Small intestine (tissue), 7 donors: ENCODE measurements around the gene CDC5L. TPM values are rescaled to one million over a fixed set of nuclear protein-coding genes. Genes with fewer than 3 reads are reported as not detected.

Source experiments
- DNase-seq, 2 donors: peaks; one replicate each; pipeline versions ENCODE4 v3.0.0 to v3.0.0-alpha.2; 2013
- FAIRE-seq: peaks from 2 replicates; lab custom pipeline; 2012; peaks lifted over from hg19 to GRCh38; lab: Jason Lieb, UNC
- H3K27ac ChIP-seq, 3 donors: one replicate each; pipeline ENCODE4 v1.5.1; 2013; ENCODE audit warnings: low read length in 2 of 3, mild to moderate bottlenecking in 2 of 3, control low read depth in 1 of 3, inconsistent platforms in 1 of 3, low read depth in 1 of 3, moderate library complexity in 1 of 3
- H3K27me3 ChIP-seq, 3 donors: one replicate each; pipeline ENCODE4 v1.6.1; 2013; ENCODE audit warnings: low read length in 3 of 3, inconsistent platforms in 1 of 3; ENCODE audit not compliant: control insufficient read depth in 3 of 3, insufficient read depth in 3 of 3
- H3K36me3 ChIP-seq, 3 donors: one replicate each; pipeline ENCODE4 v1.6.1; 2013; ENCODE audit warnings: low read length in 3 of 3, inconsistent platforms in 1 of 3, low read depth in 1 of 3, mild to moderate bottlenecking in 1 of 3, moderate library complexity in 1 of 3; ENCODE audit not compliant: control insufficient read depth in 3 of 3, insufficient read depth in 2 of 3
- H3K4me1 ChIP-seq, 3 donors: one replicate each; pipeline ENCODE4 v1.6.1; 2013; ENCODE audit warnings: low read length in 2 of 3, inconsistent platforms in 1 of 3, low read depth in 1 of 3, mild to moderate bottlenecking in 1 of 3, moderate library complexity in 1 of 3; ENCODE audit not compliant: control insufficient read depth in 3 of 3, insufficient read depth in 2 of 3
- H3K4me3 ChIP-seq, 3 donors: one replicate each; pipeline ENCODE4 v1.5.1; 2013; ENCODE audit warnings: low read length in 3 of 3, control low read depth in 1 of 3, inconsistent platforms in 1 of 3, low read depth in 1 of 3, mild to moderate bottlenecking in 1 of 3, moderate library complexity in 1 of 3
- H3K9me3 ChIP-seq, 2 donors: one replicate each; pipeline ENCODE4 v1.6.1; 2013; ENCODE audit warnings: low read depth in 1 of 2, low read length in 1 of 2; ENCODE audit not compliant: control insufficient read depth in 2 of 2, insufficient read depth in 1 of 2
- WGBS, 3 donors: extraction: QIAGEN DNeasy Blood & Tissue Kit; methylation state at CpG; one replicate each; pipeline ENCODE4 v1.1.7; 2013; 5-methylcytosine and 5-hydroxymethylcytosine counted together
- polyA plus RNA-seq, 4 donors: library from polyadenylated mRNA; stranded (reverse) in 3 of 4; unstranded in 1 of 4; fragments of 200-250 nt in 3 of 4; fragments of 120-200 nt in 1 of 4; gene quantifications; one replicate each; pipeline versions ENCODE4 v1.2.1 to v1.2.3, GENCODE V29; 2013
- donor health status: healthy with polysubstance abuse.
- donor health status: control.
- donor health status: control.
- donor health status: Bipolar disorder and iron deficiency.
- donor health status: healthy.

Gene CDC5L
- polyA plus RNA-seq, 4 donors, result 8.6 to 21.2 (median 9.7) TPM

- Histone ChIP-seq H3K9me3 (no peaks in the 10 kb centered on the region), H3K27me3 (peaks cover 0 to 5% (median 0%) of the 10 kb centered on the region in 3 donors), H3K27ac (no peak overlapping the region), H3K4me1 (peaks cover 0 to 9% (median 0%) of the 10 kb centered on the region in 3 donors), H3K36me3 (no peaks in the 10 kb centered on the region), H3K4me3 (no peak overlapping the region)
- DNase-seq (no peak), FAIRE-seq (no peak)
- 75 to 81% (median 81%) methylated on average over 15 of the region's 15 CpGs for WGBS, 3 donors
Measured at GRCh38 chr6:44471271-44471981, 83.9 kb downstream of the CDC5L start.

- WGBS, 3 donors, result 78 to 82% (median 79%) methylated on average over 13 of the region's 13 CpGs
Measured at GRCh38 chr6:44472250-44472945, 84.9 kb downstream of the CDC5L start.

DNA sequence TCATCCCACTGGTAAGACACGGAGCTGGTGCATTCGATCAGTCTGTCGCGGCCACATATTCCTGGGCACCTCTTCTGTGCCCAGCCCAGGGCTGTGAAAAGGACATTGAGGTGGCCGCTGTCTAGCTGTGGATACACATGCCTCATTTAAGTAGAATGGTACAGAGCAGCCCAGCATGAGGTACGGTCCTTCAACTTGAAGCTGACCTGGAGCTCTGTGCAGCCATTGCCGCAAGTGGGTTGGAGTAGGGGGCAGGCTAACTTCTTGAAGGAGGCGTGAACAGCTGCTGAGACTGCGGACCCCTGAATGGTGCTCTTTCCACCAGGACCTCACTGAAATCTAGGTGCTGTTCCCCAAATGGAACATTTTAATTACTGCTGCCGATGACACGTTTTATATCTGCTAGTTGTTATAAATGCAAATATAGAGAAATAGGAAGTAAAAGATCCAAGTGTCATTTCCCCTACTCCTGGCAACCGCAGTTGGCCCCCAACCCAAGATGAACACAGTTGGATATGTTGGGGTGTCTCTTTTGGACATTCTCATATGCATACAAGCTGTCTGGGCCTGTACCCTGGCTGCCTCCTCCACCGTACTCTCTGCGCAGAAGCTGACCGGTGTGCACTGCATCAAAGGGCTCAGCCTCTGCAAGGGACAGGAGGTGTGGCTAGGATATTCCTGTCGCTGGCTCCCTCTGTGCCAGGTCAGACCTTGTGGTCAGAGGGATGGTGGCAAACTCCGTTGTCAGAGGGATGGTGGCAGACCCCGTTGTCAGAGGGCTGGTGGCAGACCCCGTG, 86.1 kb downstream of the CDC5L start:
- no peaks in the 10 kb centered on the region for H3K9me3 ChIP-seq
- WGBS, 3 donors, result 84 to 87% (median 85%) methylated on average over 19 of the region's 19 CpGs
- H3K4me1 ChIP-seq, result peaks cover 0 to 9% (median 0%) of the 10 kb centered on the region in 3 donors
- no peaks in the 10 kb centered on the region for H3K36me3 ChIP-seq
- no peak overlapping the region for H3K4me3 ChIP-seq
- FAIRE-seq, result no peak
- no peak for DNase-seq
- H3K27me3 ChIP-seq, result peaks cover 0 to 5% (median 0%) of the 10 kb centered on the region in 3 donors
- H3K27ac ChIP-seq, result no peak overlapping the region

More at GRCh38 chr6:44472250-44472945, 84.9 kb downstream of the CDC5L start:
- peaks cover 0 to 5% (median 0%) of the 10 kb centered on the region in 3 donors for H3K27me3 ChIP-seq
- H3K4me1 ChIP-seq, result peaks cover 0 to 9% (median 0%) of the 10 kb centered on the region in 3 donors
- H3K27ac ChIP-seq, result no peak overlapping the region
- H3K36me3 ChIP-seq, result no peaks in the 10 kb centered on the region
- H3K9me3 ChIP-seq, result no peaks in the 10 kb centered on the region
- DNase-seq (no peak), FAIRE-seq (no peak)
- H3K4me3 ChIP-seq, result no peak overlapping the region

DNA sequence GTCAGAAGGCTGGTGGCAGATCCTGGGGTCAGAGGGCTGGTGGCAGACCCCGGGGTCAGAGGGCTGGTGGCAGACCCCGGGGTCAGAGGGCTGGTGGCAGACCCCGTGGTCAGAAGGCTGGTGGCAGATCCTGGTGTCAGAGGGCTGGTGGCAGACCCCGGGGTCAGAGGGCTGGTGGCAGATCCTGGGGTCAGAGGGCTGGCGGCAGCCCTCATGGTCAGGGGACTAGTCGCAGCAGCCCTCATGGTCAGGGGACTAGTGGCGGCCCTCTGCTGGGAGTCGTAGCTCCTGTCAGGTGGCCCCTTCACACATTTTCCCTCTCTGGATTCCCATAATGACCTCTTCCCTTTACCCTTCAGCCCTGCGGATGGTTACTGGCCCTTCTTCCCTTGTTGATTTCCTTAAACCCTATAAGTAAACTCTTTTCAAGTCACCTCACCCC, 86.7 kb downstream of the CDC5L start:
- no peaks in the 10 kb centered on the region for H3K36me3 ChIP-seq
- no peaks in the 10 kb centered on the region for H3K9me3 ChIP-seq
- no peak for DNase-seq
- no peak for FAIRE-seq
- H3K4me1 ChIP-seq, result peaks cover 0 to 9% (median 0%) of the 10 kb centered on the region in 3 donors
- H3K27ac ChIP-seq, result no peak overlapping the region
- H3K4me3 ChIP-seq, result no peak overlapping the region
- H3K27me3 ChIP-seq, result peaks cover 0 to 5% (median 0%) of the 10 kb centered on the region in 3 donors
- 85 to 88% (median 88%) methylated on average over 9 of the region's 9 CpGs for WGBS, 3 donors

DNA sequence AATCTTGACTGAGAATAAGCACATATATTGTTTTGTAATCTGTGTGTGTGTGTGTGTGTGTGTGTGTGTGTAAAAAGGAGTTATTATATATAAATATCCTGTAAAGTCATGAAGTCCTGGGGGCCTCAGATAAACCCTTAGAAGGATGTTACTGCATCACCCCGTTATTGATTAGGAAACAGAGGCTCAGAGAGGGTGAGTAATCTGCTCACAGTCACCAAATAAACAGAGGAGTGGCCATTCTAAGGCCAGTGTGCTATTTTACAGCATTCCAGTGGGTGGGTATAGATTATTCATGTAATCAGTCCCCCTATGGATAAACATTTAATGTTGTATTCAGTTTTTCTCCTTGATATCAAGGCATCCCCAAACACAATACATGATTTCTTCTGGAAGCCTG, 87.1 kb downstream of the CDC5L start:
- no peak for DNase-seq
- peaks cover 0 to 5% (median 0%) of the 10 kb centered on the region in 3 donors for H3K27me3 ChIP-seq
- H3K4me1 ChIP-seq, result peaks cover 0 to 9% (median 0%) of the 10 kb centered on the region in 3 donors
- H3K36me3 ChIP-seq, result no peaks in the 10 kb centered on the region
- H3K9me3 ChIP-seq, result no peaks in the 10 kb centered on the region
- H3K27ac ChIP-seq, result no peak overlapping the region
- WGBS, 3 donors, result 14 to 39% (median 26%) methylated on average over 1 of the region's 1 CpG
- H3K4me3 ChIP-seq, result no peak overlapping the region
- FAIRE-seq, result no peak

DNA sequence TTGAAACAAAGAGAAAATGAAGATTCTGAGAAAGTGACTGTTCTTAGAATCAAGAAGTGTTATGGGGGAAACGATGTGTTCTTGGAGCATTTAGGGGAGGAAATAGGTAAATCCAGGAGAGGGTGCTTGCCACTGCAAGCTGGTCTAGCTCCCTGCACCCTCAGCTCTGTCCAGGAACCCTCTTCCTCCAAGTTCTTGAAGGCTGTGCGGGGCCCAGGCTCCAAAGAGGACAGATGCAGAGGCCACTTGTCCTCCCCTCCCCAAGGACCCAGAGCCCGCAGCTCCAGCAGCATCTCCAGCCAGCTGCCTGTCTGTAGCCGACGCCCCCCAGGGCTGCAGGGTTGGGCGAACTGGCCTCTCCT, 87.9 kb downstream of the CDC5L start:
- Histone ChIP-seq H3K27ac (no peak overlapping the region), H3K4me3 (no peak overlapping the region), H3K9me3 (no peaks in the 10 kb centered on the region), H3K36me3 (no peaks in the 10 kb centered on the region), H3K27me3 (peaks cover 0 to 3% (median 0%) of the 10 kb centered on the region in 3 donors), H3K4me1 (peaks cover 0 to 9% (median 0%) of the 10 kb centered on the region in 3 donors)
- 13 to 28% (median 13%) methylated on average over 6 of the region's 6 CpGs for WGBS, 3 donors
- no peak for DNase-seq
- no peak for FAIRE-seq

- Histone ChIP-seq H3K36me3 (no peaks in the 10 kb centered on the region), H3K27ac (no peak overlapping the region), H3K27me3 (peaks cover 0 to 3% (median 0%) of the 10 kb centered on the region in 3 donors), H3K4me1 (peaks cover 0 to 9% (median 0%) of the 10 kb centered on the region in 3 donors), H3K4me3 (no peak overlapping the region), H3K9me3 (no peaks in the 10 kb centered on the region)
- 33 to 41% (median 39%) methylated on average over 23 of the region's 23 CpGs for WGBS, 3 donors
- DNase-seq (peak; percentile 68 to 93), FAIRE-seq (no peak)
Measured at GRCh38 chr6:44475779-44476434, 88.4 kb downstream of the CDC5L start.
